A549 (cell line): ENCODE measurements around the gene EVI5L. TPM values are rescaled to one million over a fixed set of nuclear protein-coding genes. Genes with fewer than 3 reads are reported as not detected.

Source experiments
- ATAC-seq, 2 experiments: fragments of 200-7000 bp in 1 of 2; fragments of >200 bp in 1 of 2; cut with Nextera tagmentation in 1 of 2; cut with Tn5 transposase in 1 of 2; 3 replicates each; pipeline versions ENCODE4 v1.8.0 to v1.9.1; 2018 to 2020; ENCODE audit warnings: mild to moderate bottlenecking in 1 of 2, moderate library complexity in 1 of 2
- CTCF ChIA-PET: fragments of 300-600 bp; sonication (Branson Sonifier 250); formaldehyde crosslinking; extraction: SDS; loops from one replicate; lab custom pipeline; 2021; ENCODE audit warnings: antibody characterized with exemption, inconsistent platforms; lab: Yijun Ruan, JAX
- POLR2A ChIA-PET: fragments of 350-600 bp; formaldehyde crosslinking; extraction: SDS; loops from one replicate; lab custom pipeline; 2021; ENCODE audit warnings: antibody characterized with exemption, inconsistent platforms; lab: Yijun Ruan, JAX
- DNase-seq, 2 experiments: peaks; one replicate each; pipeline versions ENCODE4 v3.0.0 to v3.0.0-alpha.2; 2011 to 2016; ENCODE audit warnings: low read depth in 1 of 2, low spot score in 1 of 2
- FAIRE-seq: peaks from 2 replicates; lab custom pipeline; 2011; peaks lifted over from hg19 to GRCh38; lab: Jason Lieb, UNC
- H3K27ac ChIP-seq, 2 experiments: fragments of >200 bp; sonication (Bioruptor Twin); formaldehyde crosslinking; 3 replicates each; pipeline ENCODE4 v1.5.1; 2016 to 2017
- H3K4me1 ChIP-seq: fragments of >200 bp; sonication (Bioruptor Twin); formaldehyde crosslinking; 3 replicates; pipeline ENCODE4 v1.6.1; 2016
- H3K4me2 ChIP-seq: fragments of >200 bp; sonication (Bioruptor Twin); formaldehyde crosslinking; 3 replicates; pipeline ENCODE4 v1.6.1; 2016
- H3K4me3 ChIP-seq: fragments of >200 bp; sonication (Bioruptor Twin); formaldehyde crosslinking; 3 replicates; pipeline ENCODE4 v1.5.1; 2016
- H3K9me3 ChIP-seq: fragments of >200 bp; sonication (Bioruptor Twin); formaldehyde crosslinking; 3 replicates; pipeline ENCODE4 v1.6.1; 2016
- ATOH8 ChIP-seq: fragments of 250-450 bp; sonication (Bioruptor Pico); IDR thresholded peaks from 2 replicates; pipeline ENCODE4 v1.5.0; 2020; ENCODE audit warnings: low read depth, mild to moderate bottlenecking, moderate library complexity
- BHLHE40 ChIP-seq: IDR thresholded peaks from 2 replicates; pipeline ENCODE4 v1.6.1; 2012; ENCODE audit warnings: low read depth, low read length, inconsistent platforms
- CBX2 ChIP-seq: fragments of 200-600 bp; sonication (generic); IDR thresholded peaks from 2 replicates; pipeline ENCODE4 v1.6.1; 2016; ENCODE audit warnings: low read depth, mild to moderate bottlenecking, borderline replicate concordance
- CEBPB ChIP-seq, 2 experiments: fragments of >200 bp in 1 of 2; sonication (Bioruptor Twin) in 1 of 2; formaldehyde crosslinking in 1 of 2; IDR thresholded peaks; 2 replicates each; pipeline ENCODE4 v1.6.1; 2012 to 2016
- CHD2 ChIP-seq: fragments of 150-350 bp; IDR thresholded peaks from 2 replicates; pipeline ENCODE4 v1.6.1; 2014; ENCODE audit warnings: low read length; ENCODE audit not compliant: partially characterized antibody
- ELK1 ChIP-seq: fragments of 150-350 bp; IDR thresholded peaks from 2 replicates; pipeline ENCODE4 v1.6.1; 2014; ENCODE audit warnings: low read depth, mild to moderate bottlenecking, low read length
- GATA3 ChIP-seq: IDR thresholded peaks from 2 replicates; pipeline ENCODE4 v1.6.1; 2012; ENCODE audit warnings: borderline replicate concordance
- HDAC2 ChIP-seq: fragments of 200-600 bp; sonication (generic); IDR thresholded peaks from 2 replicates; pipeline ENCODE4 v1.6.1; 2016
- HOXB5 ChIP-seq: fragments of 250-450 bp; sonication (Bioruptor Pico); IDR thresholded peaks from 2 replicates; pipeline ENCODE4 v1.5.0; 2020; ENCODE audit warnings: mild to moderate bottlenecking, moderate library complexity
- JUN ChIP-seq, 2 experiments: fragments of >200 bp; sonication (Bioruptor Twin); formaldehyde crosslinking; IDR thresholded peaks; 2 replicates in 1 of 2; 3 replicates in 1 of 2; pipeline ENCODE4 v1.6.1; 2016 to 2017
- JUNB ChIP-seq: fragments of >200 bp; sonication (Bioruptor Twin); formaldehyde crosslinking; IDR thresholded peaks from 2 replicates; pipeline ENCODE4 v1.6.1; 2016
- KDM1A ChIP-seq: fragments of 200-600 bp; sonication (generic); IDR thresholded peaks from 2 replicates; pipeline ENCODE4 v1.6.1; 2016; ENCODE audit warnings: low read depth, mild to moderate bottlenecking
- KDM5A ChIP-seq: fragments of 200-600 bp; sonication (generic); IDR thresholded peaks from 2 replicates; pipeline ENCODE4 v1.6.1; 2016; ENCODE audit warnings: antibody characterized with exemption, mild to moderate bottlenecking
- NFE2L2 ChIP-seq: fragments of 150-350 bp; conservative IDR thresholded peaks from 2 replicates; pipeline ENCODE4 v1.6.1; 2014; ENCODE audit warnings: low read length
- NPAS2 ChIP-seq: fragments of 250-450 bp; sonication (Bioruptor Pico); IDR thresholded peaks from 2 replicates; pipeline ENCODE4 v1.8.0; 2022; ENCODE audit warnings: mild to moderate bottlenecking, moderate library complexity, borderline replicate concordance
- PHF8 ChIP-seq: fragments of 200-600 bp; sonication (generic); IDR thresholded peaks from 2 replicates; pipeline ENCODE4 v1.6.1; 2016; ENCODE audit warnings: low read depth, mild to moderate bottlenecking, antibody characterized with exemption, moderate library complexity, borderline replicate concordance
- RAD21 ChIP-seq, 2 experiments: fragments of >200 bp in 1 of 2; sonication (Bioruptor Twin) in 1 of 2; formaldehyde crosslinking in 1 of 2; IDR thresholded peaks in 1 of 2; conservative IDR thresholded peaks in 1 of 2; 2 replicates in 1 of 2; 3 replicates in 1 of 2; pipeline ENCODE4 v1.6.1; 2012 to 2018; ENCODE audit warnings: inconsistent platforms in 1 of 2
- RCOR1 ChIP-seq: fragments of 150-350 bp; IDR thresholded peaks from 2 replicates; pipeline ENCODE4 v1.6.1; 2014; ENCODE audit warnings: antibody characterized with exemption, low read length, low read depth
- SMC3 ChIP-seq: fragments of >200 bp; sonication (Bioruptor Twin); formaldehyde crosslinking; IDR thresholded peaks from 3 replicates; pipeline ENCODE4 v1.6.1; 2018; ENCODE audit warnings: inconsistent platforms
- SREBF2 ChIP-seq: fragments of 450-650 bp; IDR thresholded peaks from 2 replicates; pipeline ENCODE4 v1.6.1; 2014; ENCODE audit warnings: mild to moderate bottlenecking, moderate library complexity
- ZC3H11A ChIP-seq: fragments of 450-650 bp; IDR thresholded peaks from 2 replicates; pipeline ENCODE4 v1.6.1; 2014; ENCODE audit warnings: antibody characterized with exemption, mild to moderate bottlenecking
- ZFP36 ChIP-seq: fragments of 450-650 bp; IDR thresholded peaks from 2 replicates; pipeline ENCODE4 v1.6.1; 2014; ENCODE audit warnings: borderline replicate concordance; ENCODE audit not compliant: partially characterized antibody
- ZNF302 ChIP-seq: fragments of 250-450 bp; sonication (Bioruptor Pico); IDR thresholded peaks from 2 replicates; pipeline ENCODE4 v1.9.0; 2021; ENCODE audit warnings: inconsistent platforms, mild to moderate bottlenecking, moderate library complexity
- ZSCAN20 ChIP-seq: fragments of 250-450 bp; sonication (Bioruptor Pico); IDR thresholded peaks from 2 replicates; pipeline ENCODE4 v1.8.0; 2022; ENCODE audit warnings: mild to moderate bottlenecking, moderate library complexity
- WGBS: methylation state at CpG from one replicate; pipeline ENCODE4 v1.1.6; 2017; ENCODE audit errors: missing lambda C conversion rate; 5-methylcytosine and 5-hydroxymethylcytosine counted together
- polyA plus RNA-seq, 4 experiments: library from polyadenylated mRNA; depleted of rRNA in 3 of 4; stranded (reverse); fragments of >200 nt; fragmentation: RNase III in 1 of 4; extraction: RNeasy Plus Mini Kit Qiagen cat#74134 plus additional on column Dnase treatment in 1 of 4; gene quantifications; 2 replicates in 3 of 4; 3 replicates in 1 of 4; pipeline ENCODE4 v1.2.3, GENCODE V29; 2011 to 2017
- TF ChIP-seq, protein P1 (sequence below): fragments of >200 bp; sonication (Bioruptor Twin); formaldehyde crosslinking; IDR thresholded peaks from 3 replicates; pipeline ENCODE4 v1.5.1; 2016

Gene EVI5L
- polyA plus RNA-seq, 2 of the 4 experiments (the other 2 are of a cell fraction): 1.2 to 1.8 TPM

- Histone ChIP-seq H3K4me3 (no peak overlapping the region), H3K9me3 (no peaks in the 10 kb centered on the region), H3K4me2 (no peak overlapping the region), H3K27ac (no peak overlapping the region), H3K4me1 (peaks cover 2% of the 10 kb centered on the region; the same call in 2 of the 3 replicates)
- WGBS: 94% methylated on average over 16 of the region's 34 CpGs
- ChIA-PET POLR2A (no interaction called here), CTCF (interaction anchor here (0.5 to 3.3 kb wide), 8 partner anchors 9 to 47 kb away, joined by 3 to 13 read pairs (median 4); partner anchors contain the start of gene LRRC8E)
- ATAC-seq: no peak
- DNase-seq: no peak
- no peak for FAIRE-seq
- TF ChIP-seq SREBF2 (no peak), JUN (IDR thresholded peaks at IDR 0.05) (no peak), JUNB (no peak), ZC3H11A (no peak), KDM5A (no peak), PHF8 (no peak), HOXB5 (CRISPR knock-in tag) (no peak), ZNF302 (no peak)
- TF ChIP-seq, protein P1, sequence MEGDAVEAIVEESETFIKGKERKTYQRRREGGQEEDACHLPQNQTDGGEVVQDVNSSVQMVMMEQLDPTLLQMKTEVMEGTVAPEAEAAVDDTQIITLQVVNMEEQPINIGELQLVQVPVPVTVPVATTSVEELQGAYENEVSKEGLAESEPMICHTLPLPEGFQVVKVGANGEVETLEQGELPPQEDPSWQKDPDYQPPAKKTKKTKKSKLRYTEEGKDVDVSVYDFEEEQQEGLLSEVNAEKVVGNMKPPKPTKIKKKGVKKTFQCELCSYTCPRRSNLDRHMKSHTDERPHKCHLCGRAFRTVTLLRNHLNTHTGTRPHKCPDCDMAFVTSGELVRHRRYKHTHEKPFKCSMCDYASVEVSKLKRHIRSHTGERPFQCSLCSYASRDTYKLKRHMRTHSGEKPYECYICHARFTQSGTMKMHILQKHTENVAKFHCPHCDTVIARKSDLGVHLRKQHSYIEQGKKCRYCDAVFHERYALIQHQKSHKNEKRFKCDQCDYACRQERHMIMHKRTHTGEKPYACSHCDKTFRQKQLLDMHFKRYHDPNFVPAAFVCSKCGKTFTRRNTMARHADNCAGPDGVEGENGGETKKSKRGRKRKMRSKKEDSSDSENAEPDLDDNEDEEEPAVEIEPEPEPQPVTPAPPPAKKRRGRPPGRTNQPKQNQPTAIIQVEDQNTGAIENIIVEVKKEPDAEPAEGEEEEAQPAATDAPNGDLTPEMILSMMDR: no peak
- TF ChIP-seq, all 56 proteins: peak for 0
Measured at GRCh38 chr19:7899751-7900378, 69.8 kb downstream of the EVI5L start.

- H3K9me3 ChIP-seq: no peaks in the 10 kb centered on the region
- no peak for TF ChIP-seq JUNB
- TF ChIP-seq CHD2: no peak
- TF ChIP-seq GATA3: no peak
- no peak for TF ChIP-seq ELK1
- TF ChIP-seq ZSCAN20 (CRISPR knock-in tag): no peak
- TF ChIP-seq ZFP36: no peak
- no peak for TF ChIP-seq NPAS2
- no peak overlapping the region for H3K4me3 ChIP-seq
- DNase-seq (no peak), ATAC-seq (no peak), FAIRE-seq (no peak)
- H3K4me1 ChIP-seq: peaks cover 7% of the 10 kb centered on the region
- WGBS: 92% methylated on average over 9 of the region's 21 CpGs
- H3K4me2 ChIP-seq: no peak overlapping the region
- H3K27ac ChIP-seq: no peak overlapping the region
- ChIA-PET POLR2A (no interaction called here), CTCF (interaction anchor here (0.7 to 3.3 kb wide), 6 partner anchors 8 to 47 kb away, joined by 3 to 13 read pairs (median 6); partner anchors contain the start of gene LRRC8E)
Measured at GRCh38 chr19:7900401-7900870, 70.4 kb downstream of the EVI5L start.

- 92% methylated on average over 3 of the region's 3 CpGs for WGBS
- TF ChIP-seq RAD21 (conservative IDR thresholded peaks at IDR 0.05 in 1 of 2, IDR thresholded peaks at IDR 0.05 in 1 of 2) (no peak), KDM5A (no peak), CHD2 (no peak), SMC3 (no peak), ELK1 (no peak), CEBPB (IDR thresholded peaks at IDR 0.05) (no peak), RCOR1 (no peak), ZNF302 (no peak), BHLHE40 (no peak), NFE2L2 (no peak), ATOH8 (CRISPR knock-in tag) (no peak), KDM1A (no peak), CBX2 (no peak), JUNB (no peak), HDAC2 (no peak)
- no peak overlapping the region for H3K27ac ChIP-seq
- ATAC-seq: no peak
- H3K4me1 ChIP-seq: peaks cover 8% of the 10 kb centered on the region
- DNase-seq: no peak
- H3K4me3 ChIP-seq: no peak overlapping the region
- ChIA-PET POLR2A (interaction anchor here (1.8 kb wide), 1 partner anchor 8 kb away, joined by 4 read pairs; no protein-coding TSS in a partner anchor), CTCF (interaction anchor here (1.2 to 3.3 kb wide), 6 partner anchors 12 to 48 kb away, joined by 3 to 13 read pairs (median 7); partner anchors contain the start of gene LRRC8E)
- FAIRE-seq: no peak
- no peak overlapping the region for H3K4me2 ChIP-seq
- H3K9me3 ChIP-seq: no peaks in the 10 kb centered on the region
Measured at GRCh38 chr19:7900931-7901330, 70.9 kb downstream of the EVI5L start.
